ENCODE results near the gene DLGAP1.
A peak's percentile ranks its signal among the peaks of the same experiment; 100 is the strongest.

Gene DLGAP1

GRCh38 chr18:3675446-3675845 is 779.7 kb downstream of the DLGAP1 start:
- no peak for DNase-seq (ENCODE audit: low spot score)
- TF ChIP-seq, protein P1, sequence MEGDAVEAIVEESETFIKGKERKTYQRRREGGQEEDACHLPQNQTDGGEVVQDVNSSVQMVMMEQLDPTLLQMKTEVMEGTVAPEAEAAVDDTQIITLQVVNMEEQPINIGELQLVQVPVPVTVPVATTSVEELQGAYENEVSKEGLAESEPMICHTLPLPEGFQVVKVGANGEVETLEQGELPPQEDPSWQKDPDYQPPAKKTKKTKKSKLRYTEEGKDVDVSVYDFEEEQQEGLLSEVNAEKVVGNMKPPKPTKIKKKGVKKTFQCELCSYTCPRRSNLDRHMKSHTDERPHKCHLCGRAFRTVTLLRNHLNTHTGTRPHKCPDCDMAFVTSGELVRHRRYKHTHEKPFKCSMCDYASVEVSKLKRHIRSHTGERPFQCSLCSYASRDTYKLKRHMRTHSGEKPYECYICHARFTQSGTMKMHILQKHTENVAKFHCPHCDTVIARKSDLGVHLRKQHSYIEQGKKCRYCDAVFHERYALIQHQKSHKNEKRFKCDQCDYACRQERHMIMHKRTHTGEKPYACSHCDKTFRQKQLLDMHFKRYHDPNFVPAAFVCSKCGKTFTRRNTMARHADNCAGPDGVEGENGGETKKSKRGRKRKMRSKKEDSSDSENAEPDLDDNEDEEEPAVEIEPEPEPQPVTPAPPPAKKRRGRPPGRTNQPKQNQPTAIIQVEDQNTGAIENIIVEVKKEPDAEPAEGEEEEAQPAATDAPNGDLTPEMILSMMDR (IDR thresholded peaks at IDR 0.05; ENCODE audit: extremely low read depth, missing control alignments) = no peak

- DNase-seq (ENCODE audit: low spot score) = no peak
- TF ChIP-seq, protein P1 (IDR thresholded peaks at IDR 0.05; ENCODE audit: extremely low read depth, missing control alignments) = no peak
These were observed 783.9 kb downstream of the DLGAP1 start for GRCh38 chr18:3671176-3671575.

- no peak for DNase-seq (ENCODE audit: low spot score)
- TF ChIP-seq, protein P1 (IDR thresholded peaks at IDR 0.05; ENCODE audit: extremely low read depth, missing control alignments) = no peak
These were observed 785.7 kb downstream of the DLGAP1 start for GRCh38 chr18:3669376-3669775.

DNA sequence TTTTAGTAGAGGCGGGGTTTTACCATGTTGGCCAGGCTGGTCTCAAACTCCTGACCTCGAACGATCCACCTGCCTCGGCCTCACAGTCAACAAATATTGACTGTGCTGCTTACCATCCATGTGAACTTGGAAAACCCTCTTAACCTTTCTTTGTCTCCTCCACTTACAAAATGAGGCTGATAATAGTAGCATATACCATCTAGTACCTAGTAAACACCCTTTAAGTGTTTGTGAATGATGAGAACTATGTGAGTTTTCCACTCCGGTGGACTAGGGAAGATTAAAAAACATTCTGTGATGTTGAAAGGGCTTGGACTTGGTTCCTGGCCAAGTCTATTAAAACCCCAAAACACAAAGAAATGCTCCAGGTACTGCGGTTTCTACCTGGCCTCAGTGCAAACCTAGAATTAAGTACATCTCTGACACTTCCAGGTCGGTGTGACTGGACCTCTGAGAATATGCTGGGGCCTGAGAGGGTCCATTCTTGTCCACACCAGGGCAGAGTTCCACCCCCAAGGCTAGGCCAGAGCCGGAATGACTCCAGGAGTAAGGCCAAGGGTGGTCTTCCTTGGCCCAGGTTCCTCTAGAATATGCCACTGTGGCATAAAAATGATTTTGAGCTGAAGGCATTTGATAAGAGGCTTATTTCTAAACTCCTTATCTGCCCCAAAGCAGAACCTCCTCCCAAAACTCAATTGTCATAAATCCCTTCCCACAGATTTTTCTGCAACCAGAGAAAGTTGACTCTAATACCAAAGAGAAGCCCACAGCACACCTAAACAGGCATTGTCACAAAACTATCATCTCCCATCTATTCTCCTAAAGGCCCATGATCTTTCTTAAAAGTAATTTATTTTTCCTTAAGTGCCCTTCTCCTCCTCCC is 787.6 kb downstream of the DLGAP1 start:
- TF ChIP-seq, protein P1 (IDR thresholded peaks at IDR 0.05; ENCODE audit: extremely low read depth, missing control alignments) = no peak
- no peak for DNase-seq (ENCODE audit: low spot score)

DNA sequence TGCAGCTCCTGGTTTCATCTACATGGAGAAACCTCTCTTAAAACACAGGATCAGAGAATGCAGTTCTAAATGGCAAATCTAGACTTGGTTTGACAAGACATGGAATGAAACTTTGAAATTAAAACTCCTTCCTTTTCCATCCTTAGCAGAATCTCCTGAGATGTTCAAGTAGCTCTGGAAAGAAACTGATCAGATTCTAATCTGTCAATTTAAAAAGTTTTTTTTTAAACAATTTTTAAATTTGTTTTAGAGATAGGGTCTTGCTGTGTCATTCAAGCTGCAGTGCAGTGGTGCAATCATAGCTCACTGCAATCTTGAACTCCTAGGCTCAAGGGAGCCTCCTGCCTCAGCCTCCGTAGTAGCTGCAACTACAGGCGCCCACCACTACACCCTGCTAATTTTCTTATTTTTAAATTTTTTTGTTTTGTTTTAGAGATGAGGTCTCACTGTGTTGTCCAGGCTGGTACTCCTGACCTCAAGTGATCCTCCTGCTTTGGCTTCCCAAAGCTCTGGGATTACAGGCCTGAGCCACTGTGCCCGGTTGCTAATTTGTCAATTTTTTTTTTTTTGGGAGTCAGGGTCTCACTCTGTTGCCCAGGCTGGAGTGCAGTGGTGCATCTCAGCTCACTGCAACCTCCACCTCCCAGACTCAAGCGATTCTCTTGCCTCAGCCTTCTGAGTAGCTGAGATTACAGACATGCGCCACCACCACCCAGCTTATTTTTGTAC is 788.4 kb downstream of the DLGAP1 start:
- no peak for DNase-seq (ENCODE audit: low spot score)
- TF ChIP-seq, protein P1 (IDR thresholded peaks at IDR 0.05; ENCODE audit: extremely low read depth, missing control alignments) = no peak

GRCh38 chr18:3665780-3666525 is 789.2 kb downstream of the DLGAP1 start:
- TF ChIP-seq, protein P1 (IDR thresholded peaks at IDR 0.05; ENCODE audit: extremely low read depth, missing control alignments) = peak; percentile 83
- peak; percentile 62 for DNase-seq (ENCODE audit: low spot score)

All from GM20000 (cell line).